A549 (cell line): ENCODE results near the gene ASB1. TPM values are rescaled to one million over a fixed set of nuclear protein-coding genes. Genes with fewer than 3 reads are reported as not detected.

Source experiments
- ATAC-seq, 2 experiments: fragments of 200-7000 bp in 1 of 2; fragments of >200 bp in 1 of 2; cut with Nextera tagmentation in 1 of 2; cut with Tn5 transposase in 1 of 2; 3 replicates each; pipeline versions ENCODE4 v1.8.0 to v1.9.1; 2018 to 2020; ENCODE audit warnings: mild to moderate bottlenecking in 1 of 2, moderate library complexity in 1 of 2
- CTCF ChIA-PET: fragments of 300-600 bp; sonication (Branson Sonifier 250); formaldehyde crosslinking; extraction: SDS; loops from one replicate; lab custom pipeline; 2021; ENCODE audit warnings: antibody characterized with exemption, inconsistent platforms; lab: Yijun Ruan, JAX
- POLR2A ChIA-PET: fragments of 350-600 bp; formaldehyde crosslinking; extraction: SDS; loops from one replicate; lab custom pipeline; 2021; ENCODE audit warnings: antibody characterized with exemption, inconsistent platforms; lab: Yijun Ruan, JAX
- DNase-seq, 2 experiments: peaks; one replicate each; pipeline versions ENCODE4 v3.0.0 to v3.0.0-alpha.2; 2011 to 2016; ENCODE audit warnings: low read depth in 1 of 2, low spot score in 1 of 2
- FAIRE-seq: peaks from 2 replicates; lab custom pipeline; 2011; peaks lifted over from hg19 to GRCh38; lab: Jason Lieb, UNC
- H3K27ac ChIP-seq, 2 experiments: fragments of >200 bp; sonication (Bioruptor Twin); formaldehyde crosslinking; 3 replicates each; pipeline ENCODE4 v1.5.1; 2016 to 2017
- H3K4me1 ChIP-seq: fragments of >200 bp; sonication (Bioruptor Twin); formaldehyde crosslinking; 3 replicates; pipeline ENCODE4 v1.6.1; 2016
- H3K4me2 ChIP-seq: fragments of >200 bp; sonication (Bioruptor Twin); formaldehyde crosslinking; 3 replicates; pipeline ENCODE4 v1.6.1; 2016
- H3K4me3 ChIP-seq: fragments of >200 bp; sonication (Bioruptor Twin); formaldehyde crosslinking; 3 replicates; pipeline ENCODE4 v1.5.1; 2016
- H3K9me3 ChIP-seq: fragments of >200 bp; sonication (Bioruptor Twin); formaldehyde crosslinking; 3 replicates; pipeline ENCODE4 v1.6.1; 2016
- CBX2 ChIP-seq: fragments of 200-600 bp; sonication (generic); IDR thresholded peaks from 2 replicates; pipeline ENCODE4 v1.6.1; 2016; ENCODE audit warnings: low read depth, mild to moderate bottlenecking, borderline replicate concordance
- CBX8 ChIP-seq: fragments of 200-600 bp; sonication (generic); IDR thresholded peaks from 2 replicates; pipeline ENCODE4 v1.6.1; 2016
- CEBPB ChIP-seq, 2 experiments: fragments of >200 bp in 1 of 2; sonication (Bioruptor Twin) in 1 of 2; formaldehyde crosslinking in 1 of 2; IDR thresholded peaks; 2 replicates each; pipeline ENCODE4 v1.6.1; 2012 to 2016
- EHF ChIP-seq: fragments of 250-450 bp; sonication (Bioruptor Pico); IDR thresholded peaks from 2 replicates; pipeline ENCODE4 v1.5.0; 2020; ENCODE audit warnings: mild to moderate bottlenecking
- EHMT2 ChIP-seq: fragments of 200-600 bp; sonication (generic); IDR thresholded peaks from 2 replicates; pipeline ENCODE4 v1.6.1; 2016; ENCODE audit warnings: antibody characterized with exemption, low read depth, mild to moderate bottlenecking, moderate library complexity
- EP300 ChIP-seq, 2 experiments: fragments of >200 bp; sonication (Bioruptor Twin); formaldehyde crosslinking; IDR thresholded peaks; 2 replicates in 1 of 2; 3 replicates in 1 of 2; pipeline ENCODE4 v1.6.1; 2016 to 2017
- ESRRA ChIP-seq: fragments of 150-350 bp; IDR thresholded peaks from 2 replicates; pipeline ENCODE4 v1.6.1; 2014; ENCODE audit warnings: mild to moderate bottlenecking, low read length, borderline replicate concordance
- FOSL2 ChIP-seq, 2 experiments: fragments of 450-650 bp in 1 of 2; fragments of >200 bp in 1 of 2; sonication (Bioruptor Twin) in 1 of 2; formaldehyde crosslinking; IDR thresholded peaks; 2 replicates each; pipeline versions ENCODE4 v1.5.0 to v1.6.1; 2016 to 2020; ENCODE audit warnings: mild to moderate bottlenecking in 1 of 2, moderate library complexity in 1 of 2
- GATA3 ChIP-seq: IDR thresholded peaks from 2 replicates; pipeline ENCODE4 v1.6.1; 2012; ENCODE audit warnings: borderline replicate concordance
- HDAC2 ChIP-seq: fragments of 200-600 bp; sonication (generic); IDR thresholded peaks from 2 replicates; pipeline ENCODE4 v1.6.1; 2016
- HOXB13 ChIP-seq: fragments of 250-450 bp; sonication (Bioruptor Pico); IDR thresholded peaks from 2 replicates; pipeline ENCODE4 v1.5.0; 2020; ENCODE audit warnings: low read depth, mild to moderate bottlenecking, moderate library complexity
- HOXB5 ChIP-seq: fragments of 250-450 bp; sonication (Bioruptor Pico); IDR thresholded peaks from 2 replicates; pipeline ENCODE4 v1.5.0; 2020; ENCODE audit warnings: mild to moderate bottlenecking, moderate library complexity
- JUN ChIP-seq, 2 experiments: fragments of >200 bp; sonication (Bioruptor Twin); formaldehyde crosslinking; IDR thresholded peaks; 2 replicates in 1 of 2; 3 replicates in 1 of 2; pipeline ENCODE4 v1.6.1; 2016 to 2017
- JUNB ChIP-seq: fragments of >200 bp; sonication (Bioruptor Twin); formaldehyde crosslinking; IDR thresholded peaks from 2 replicates; pipeline ENCODE4 v1.6.1; 2016
- KDM1A ChIP-seq: fragments of 200-600 bp; sonication (generic); IDR thresholded peaks from 2 replicates; pipeline ENCODE4 v1.6.1; 2016; ENCODE audit warnings: low read depth, mild to moderate bottlenecking
- PHF8 ChIP-seq: fragments of 200-600 bp; sonication (generic); IDR thresholded peaks from 2 replicates; pipeline ENCODE4 v1.6.1; 2016; ENCODE audit warnings: low read depth, mild to moderate bottlenecking, antibody characterized with exemption, moderate library complexity, borderline replicate concordance
- RAD21 ChIP-seq, 2 experiments: fragments of >200 bp in 1 of 2; sonication (Bioruptor Twin) in 1 of 2; formaldehyde crosslinking in 1 of 2; IDR thresholded peaks in 1 of 2; conservative IDR thresholded peaks in 1 of 2; 2 replicates in 1 of 2; 3 replicates in 1 of 2; pipeline ENCODE4 v1.6.1; 2012 to 2018; ENCODE audit warnings: inconsistent platforms in 1 of 2
- RARB ChIP-seq: fragments of 250-450 bp; sonication (Bioruptor Pico); IDR thresholded peaks from 2 replicates; pipeline ENCODE4 v1.8.0; 2021; ENCODE audit warnings: mild to moderate bottlenecking, moderate library complexity
- RCOR1 ChIP-seq: fragments of 150-350 bp; IDR thresholded peaks from 2 replicates; pipeline ENCODE4 v1.6.1; 2014; ENCODE audit warnings: antibody characterized with exemption, low read length, low read depth
- REST ChIP-seq: fragments of 200-600 bp; sonication (generic); IDR thresholded peaks from 2 replicates; pipeline ENCODE4 v1.6.1; 2016; ENCODE audit warnings: antibody characterized with exemption, mild to moderate bottlenecking, moderate library complexity
- SMC3 ChIP-seq: fragments of >200 bp; sonication (Bioruptor Twin); formaldehyde crosslinking; IDR thresholded peaks from 3 replicates; pipeline ENCODE4 v1.6.1; 2018; ENCODE audit warnings: inconsistent platforms
- ZNF302 ChIP-seq: fragments of 250-450 bp; sonication (Bioruptor Pico); IDR thresholded peaks from 2 replicates; pipeline ENCODE4 v1.9.0; 2021; ENCODE audit warnings: inconsistent platforms, mild to moderate bottlenecking, moderate library complexity
- ZSCAN20 ChIP-seq: fragments of 250-450 bp; sonication (Bioruptor Pico); IDR thresholded peaks from 2 replicates; pipeline ENCODE4 v1.8.0; 2022; ENCODE audit warnings: mild to moderate bottlenecking, moderate library complexity
- WGBS: methylation state at CpG from one replicate; pipeline ENCODE4 v1.1.6; 2017; ENCODE audit errors: missing lambda C conversion rate; 5-methylcytosine and 5-hydroxymethylcytosine counted together
- polyA plus RNA-seq, 4 experiments: library from polyadenylated mRNA; depleted of rRNA in 3 of 4; stranded (reverse); fragments of >200 nt; fragmentation: RNase III in 1 of 4; extraction: RNeasy Plus Mini Kit Qiagen cat#74134 plus additional on column Dnase treatment in 1 of 4; gene quantifications; 2 replicates in 3 of 4; 3 replicates in 1 of 4; pipeline ENCODE4 v1.2.3, GENCODE V29; 2011 to 2017
- TF ChIP-seq, protein P1 (sequence below): fragments of >200 bp; sonication (Bioruptor Twin); formaldehyde crosslinking; IDR thresholded peaks from 2 replicates; pipeline ENCODE4 v1.6.1; 2016

Gene ASB1
- polyA plus RNA-seq, 2 of the 4 experiments (the other 2 are of a cell fraction), result 24.6 to 42.7 TPM

GRCh38 chr2:238430781-238431180 is 4.1 kb downstream of the ASB1 start:
- ChIA-PET CTCF (interaction anchor here (0.8 to 1.9 kb wide), 3 partner anchors 9 to 354 kb away, joined by 3 to 8 read pairs (median 3); no protein-coding TSS in a partner anchor), POLR2A (no interaction called here)
- ATAC-seq (no peak), DNase-seq (no peak), FAIRE-seq (no peak)
- Histone ChIP-seq H3K4me3 (no peak overlapping the region), H3K9me3 (no peaks in the 10 kb centered on the region), H3K4me2 (no peak overlapping the region), H3K27ac (no peak overlapping the region), H3K4me1 (peaks cover 23% of the 10 kb centered on the region; the same call in 2 of the 3 replicates)
- TF ChIP-seq CEBPB (IDR thresholded peaks at IDR 0.05) (no peak), RCOR1 (no peak), GATA3 (no peak)
- 93% methylated on average over 6 of the region's 6 CpGs for WGBS

DNA sequence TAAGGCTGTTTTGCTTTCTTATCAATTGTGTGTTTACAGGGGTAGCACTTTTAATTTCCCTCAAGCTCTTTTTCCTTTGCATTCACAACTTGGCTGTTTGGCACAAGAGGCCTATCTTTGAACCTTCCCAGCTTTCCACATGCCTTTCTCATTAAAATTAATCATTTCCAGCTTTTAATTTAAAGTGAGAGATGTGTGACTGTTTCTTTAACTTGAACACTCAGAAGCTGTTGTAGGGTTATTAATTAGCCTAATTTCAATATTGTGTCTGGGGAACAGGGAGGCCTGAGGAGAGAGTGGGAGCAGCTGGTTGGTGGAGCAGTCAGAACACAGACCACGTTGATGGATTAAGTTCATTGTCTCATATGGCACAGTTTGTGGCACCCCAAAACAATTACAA is 4.7 kb downstream of the ASB1 start:
- CTCF ChIA-PET, result interaction anchor here (1.9 kb wide), 1 partner anchor 354 kb away, joined by 8 read pairs; no protein-coding TSS in a partner anchor

DNA sequence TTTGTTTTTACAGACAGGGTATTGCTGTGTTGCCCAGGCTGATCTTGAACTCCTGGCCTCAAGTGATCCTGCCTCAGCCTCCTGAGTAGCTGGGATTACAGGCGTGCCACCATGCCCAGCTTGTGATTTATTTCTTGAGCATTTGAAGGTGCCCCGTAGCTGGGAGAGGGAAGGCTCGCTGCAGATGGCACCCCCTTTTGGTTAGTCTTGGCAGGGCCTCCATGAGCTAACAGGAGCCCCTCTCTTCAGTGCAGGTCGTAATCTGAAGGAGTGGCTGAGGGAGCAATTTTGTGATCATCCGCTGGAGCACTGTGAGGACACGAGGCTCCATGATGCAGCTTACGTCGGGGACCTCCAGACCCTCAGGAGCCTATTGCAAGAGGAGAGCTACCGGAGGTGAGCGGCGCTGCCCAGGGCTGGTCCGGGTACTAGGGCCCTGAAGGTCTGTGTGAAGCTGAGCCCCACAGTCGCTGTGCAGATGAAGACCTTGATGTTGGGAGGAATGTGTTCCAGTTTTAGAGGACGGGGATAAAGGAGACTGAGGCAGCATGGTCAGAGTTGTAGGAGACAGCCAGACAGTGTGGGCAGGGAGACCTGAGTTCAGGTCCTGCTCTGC is 6.7 kb downstream of the ASB1 start:
- no peak overlapping the region for H3K4me2 ChIP-seq
- WGBS, result 88% methylated on average over 10 of the region's 14 CpGs
- ChIA-PET POLR2A (no interaction called here), CTCF (interaction anchor here (1.4 kb wide), 1 partner anchor 80 kb away, joined by 3 read pairs; no protein-coding TSS in a partner anchor)
- peak overlapping the region in 1 of 2 experiments; percentile 55; a peak in 2 of 6 replicates for H3K27ac ChIP-seq
- FAIRE-seq, result no peak
- peak in 1 of 2 experiments; percentile 53; a peak in 2 of 6 replicates for ATAC-seq
- no peak overlapping the region for H3K4me3 ChIP-seq
- H3K4me1 ChIP-seq, result peaks cover 30% of the 10 kb centered on the region; the same call in 2 of the 3 replicates
- no peaks in the 10 kb centered on the region for H3K9me3 ChIP-seq
- no peak for TF ChIP-seq CEBPB (IDR thresholded peaks at IDR 0.05)
- TF ChIP-seq EHMT2, result no peak
- TF ChIP-seq ZSCAN20 (CRISPR knock-in tag), result no peak
- no peak for TF ChIP-seq EP300 (IDR thresholded peaks at IDR 0.05)
- no peak for TF ChIP-seq RARB (CRISPR knock-in tag)
- no peak for TF ChIP-seq PHF8
- no peak for TF ChIP-seq REST
- no peak for TF ChIP-seq JUN (IDR thresholded peaks at IDR 0.05)
- no peak for TF ChIP-seq CBX8
- no peak for TF ChIP-seq HDAC2
- TF ChIP-seq, protein P1, sequence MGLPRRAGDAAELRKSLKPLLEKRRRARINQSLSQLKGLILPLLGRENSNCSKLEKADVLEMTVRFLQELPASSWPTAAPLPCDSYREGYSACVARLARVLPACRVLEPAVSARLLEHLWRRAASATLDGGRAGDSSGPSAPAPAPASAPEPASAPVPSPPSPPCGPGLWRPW, result no peak
- TF ChIP-seq EHF (CRISPR knock-in tag), result no peak
- no peak for TF ChIP-seq CBX2
- no peak for TF ChIP-seq RAD21 (conservative IDR thresholded peaks at IDR 0.05 in 1 of 2, IDR thresholded peaks at IDR 0.05 in 1 of 2)
- TF ChIP-seq ESRRA, result no peak
- TF ChIP-seq SMC3, result no peak
- peak in 1 of 2 experiments; percentile 22 for DNase-seq

More for the DNA sequence above, 4.7 kb downstream of the ASB1 start:
- no peak for FAIRE-seq
- TF ChIP-seq HOXB5 (CRISPR knock-in tag), result no peak
- no peak for TF ChIP-seq ZNF302 (CRISPR knock-in tag)
- no peak for TF ChIP-seq FOSL2 (IDR thresholded peaks at IDR 0.05)
- no peak for TF ChIP-seq FOSL2 (CRISPR knock-in tag; IDR thresholded peaks at IDR 0.05)
- no peak for TF ChIP-seq KDM1A
- no peak for TF ChIP-seq RARB (CRISPR knock-in tag)
- no peak for TF ChIP-seq JUNB
- no peak for TF ChIP-seq HOXB13 (CRISPR knock-in tag)
- POLR2A ChIA-PET, result no interaction called here
- Histone ChIP-seq H3K4me2 (no peak overlapping the region), H3K4me1 (peaks cover 28% of the 10 kb centered on the region; the same call in 2 of the 3 replicates), H3K27ac (0 out of 6 replicates have a peak overlapping the region, but pooled peaks of 1 of the 2 experiments have one; percentile 20), H3K4me3 (no peak overlapping the region), H3K9me3 (no peaks in the 10 kb centered on the region)
- WGBS, result 78% methylated on average over 1 of the region's 1 CpG
- ATAC-seq, result no peak
- no peak for DNase-seq
